Nephron (organoid): ENCODE results near the gene TEX53.

ENCODE experiments used
- H3K27ac Mint-ChIP-seq, 3 experiments: 2 replicates each; pipeline ENCODE4 v1.8.0; 2020; ENCODE audit warnings: mixed read lengths in 3 of 3, mild to moderate bottlenecking in 2 of 3, moderate library complexity in 1 of 3
- H3K27me3 Mint-ChIP-seq: 2 replicates; pipeline ENCODE4 v1.8.0; 2021; ENCODE audit warnings: low read depth, mild to moderate bottlenecking, moderate library complexity, mixed read lengths
- H3K36me3 Mint-ChIP-seq: 2 replicates; pipeline ENCODE4 v1.8.0; 2020; ENCODE audit warnings: low read depth, mixed read lengths
- H3K4me1 Mint-ChIP-seq: 2 replicates; pipeline ENCODE4 v1.8.0; 2020; ENCODE audit warnings: mixed read lengths
- H3K4me3 Mint-ChIP-seq, 3 experiments: 2 replicates each; pipeline ENCODE4 v1.8.0; 2020; ENCODE audit warnings: mild to moderate bottlenecking in 3 of 3, mixed read lengths in 3 of 3, moderate library complexity in 2 of 3
- H3K9me3 Mint-ChIP-seq: 2 replicates; pipeline ENCODE4 v1.8.0; 2020; ENCODE audit warnings: mixed read lengths
- TF ChIP-seq, protein P1 (sequence below), 3 experiments: fragments of 200-600 bp; sonication (generic); IDR thresholded peaks; one replicate each; pipeline ENCODE4 v1.5.0; 2021; ENCODE audit warnings: antibody characterized with exemption in 3 of 3; ENCODE audit not compliant: unreplicated experiment in 3 of 3

Gene TEX53

DNA sequence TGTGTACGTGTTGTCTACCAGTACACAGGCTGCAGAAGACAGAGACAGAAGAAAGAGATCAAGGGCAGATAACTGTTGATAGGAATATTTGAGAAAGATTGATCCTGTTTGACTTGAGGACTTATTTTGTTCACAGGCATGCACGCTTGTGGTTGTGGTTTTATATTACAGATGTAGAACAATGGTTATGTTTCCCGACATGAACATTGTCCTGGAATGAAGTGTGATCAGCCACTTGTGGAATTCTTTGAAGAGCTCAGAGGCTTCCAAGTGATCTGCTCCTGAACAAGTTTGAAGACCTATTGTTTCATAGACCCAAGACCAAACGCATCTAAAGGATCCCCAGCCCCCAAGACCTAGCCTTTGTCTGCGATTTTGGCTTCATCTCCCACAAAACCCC, 13.7 kb downstream of the TEX53 start:
- Mint-ChIP-seq H3K36me3 (peaks cover 39% of the 10 kb centered on the region), H3K4me3 (no peak overlapping the region), H3K4me1 (no peaks in the 10 kb centered on the region), H3K27ac (no peak overlapping the region), H3K27me3 (no peaks in the 10 kb centered on the region), H3K9me3 (peaks cover 7% of the 10 kb centered on the region)
- TF ChIP-seq, protein P1, sequence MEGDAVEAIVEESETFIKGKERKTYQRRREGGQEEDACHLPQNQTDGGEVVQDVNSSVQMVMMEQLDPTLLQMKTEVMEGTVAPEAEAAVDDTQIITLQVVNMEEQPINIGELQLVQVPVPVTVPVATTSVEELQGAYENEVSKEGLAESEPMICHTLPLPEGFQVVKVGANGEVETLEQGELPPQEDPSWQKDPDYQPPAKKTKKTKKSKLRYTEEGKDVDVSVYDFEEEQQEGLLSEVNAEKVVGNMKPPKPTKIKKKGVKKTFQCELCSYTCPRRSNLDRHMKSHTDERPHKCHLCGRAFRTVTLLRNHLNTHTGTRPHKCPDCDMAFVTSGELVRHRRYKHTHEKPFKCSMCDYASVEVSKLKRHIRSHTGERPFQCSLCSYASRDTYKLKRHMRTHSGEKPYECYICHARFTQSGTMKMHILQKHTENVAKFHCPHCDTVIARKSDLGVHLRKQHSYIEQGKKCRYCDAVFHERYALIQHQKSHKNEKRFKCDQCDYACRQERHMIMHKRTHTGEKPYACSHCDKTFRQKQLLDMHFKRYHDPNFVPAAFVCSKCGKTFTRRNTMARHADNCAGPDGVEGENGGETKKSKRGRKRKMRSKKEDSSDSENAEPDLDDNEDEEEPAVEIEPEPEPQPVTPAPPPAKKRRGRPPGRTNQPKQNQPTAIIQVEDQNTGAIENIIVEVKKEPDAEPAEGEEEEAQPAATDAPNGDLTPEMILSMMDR (IDR thresholded peaks at IDR 0.05; ENCODE audit: unreplicated experiment in 3 of 3): no peak

DNA sequence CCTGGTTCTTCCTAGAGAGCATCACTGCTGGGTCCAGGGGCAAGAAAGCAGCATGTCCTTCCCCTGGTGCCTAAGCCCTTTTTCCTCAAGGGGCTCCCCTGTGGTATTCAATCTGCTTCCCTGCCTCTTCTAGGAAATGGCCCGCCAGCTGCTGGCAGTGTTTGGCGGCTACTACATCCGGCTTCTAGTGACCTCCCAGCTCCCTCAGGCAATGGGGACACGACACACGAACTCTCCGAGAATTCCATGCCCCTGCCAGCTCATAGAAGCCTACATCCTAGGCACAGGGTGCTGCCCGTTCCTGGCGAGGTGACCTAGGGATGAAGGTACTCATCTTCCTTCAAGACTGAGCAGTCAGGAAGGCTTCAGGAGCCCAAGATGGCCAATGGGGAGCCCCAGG, 14.6 kb downstream of the TEX53 start:
- TF ChIP-seq, protein P1 (IDR thresholded peaks at IDR 0.05; ENCODE audit: unreplicated experiment in 3 of 3): no peak
- H3K36me3 Mint-ChIP-seq: peaks cover 41% of the 10 kb centered on the region
- no peaks in the 10 kb centered on the region for H3K27me3 Mint-ChIP-seq
- H3K9me3 Mint-ChIP-seq: peaks cover 7% of the 10 kb centered on the region
- no peak overlapping the region for H3K27ac Mint-ChIP-seq
- no peak overlapping the region for H3K4me3 Mint-ChIP-seq
- no peaks in the 10 kb centered on the region for H3K4me1 Mint-ChIP-seq

DNA sequence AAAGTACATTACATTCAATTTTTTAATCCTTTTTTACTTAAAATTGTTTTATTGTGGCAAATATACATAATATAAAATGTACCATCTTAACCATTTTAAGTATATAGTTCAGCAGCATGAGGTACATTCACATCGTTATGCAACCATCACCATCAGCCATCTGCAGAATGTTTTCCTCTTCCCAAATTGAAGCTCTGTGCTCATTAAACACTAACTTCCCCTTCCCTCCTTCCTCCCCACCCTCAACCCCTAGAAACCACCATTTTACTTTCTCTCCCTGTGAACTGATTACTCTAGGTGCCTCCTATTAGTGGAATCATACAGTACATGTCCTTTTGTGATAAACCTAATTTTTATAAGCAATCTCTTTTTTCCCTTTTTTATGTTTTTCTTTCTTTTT, 15.6 kb downstream of the TEX53 start:
- TF ChIP-seq, protein P1 (IDR thresholded peaks at IDR 0.05; ENCODE audit: unreplicated experiment in 3 of 3): no peak
- Mint-ChIP-seq H3K36me3 (peaks cover 34% of the 10 kb centered on the region), H3K4me1 (no peaks in the 10 kb centered on the region), H3K27ac (no peak overlapping the region), H3K9me3 (peaks cover 3% of the 10 kb centered on the region), H3K27me3 (no peaks in the 10 kb centered on the region), H3K4me3 (no peak overlapping the region)

DNA sequence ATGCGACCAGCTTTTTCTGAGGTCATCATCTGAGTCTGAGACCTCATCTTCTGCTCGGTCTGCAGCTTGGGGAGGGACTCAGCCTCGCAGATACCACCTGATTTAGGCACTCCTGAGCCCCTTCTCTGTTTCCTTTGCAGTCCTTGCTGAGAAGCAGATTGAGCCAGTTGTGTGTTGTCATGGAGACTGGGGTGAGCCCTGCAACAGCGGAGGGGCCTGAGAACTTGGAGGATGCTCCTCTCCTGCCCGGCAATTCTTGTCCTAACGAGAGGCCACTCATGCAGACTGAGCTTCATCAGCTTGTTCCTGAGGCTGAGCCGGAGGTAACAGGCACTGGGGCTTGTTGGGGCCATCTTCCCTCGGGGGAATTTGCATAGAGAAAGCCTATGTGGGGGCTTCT, 19.2 kb downstream of the TEX53 start:
- H3K4me1 Mint-ChIP-seq: no peaks in the 10 kb centered on the region
- no peak overlapping the region for H3K4me3 Mint-ChIP-seq
- TF ChIP-seq, protein P1 (IDR thresholded peaks at IDR 0.05; ENCODE audit: unreplicated experiment in 3 of 3): no peak
- H3K27me3 Mint-ChIP-seq: no peaks in the 10 kb centered on the region
- no peak overlapping the region for H3K27ac Mint-ChIP-seq
- H3K36me3 Mint-ChIP-seq: peaks cover 22% of the 10 kb centered on the region
- no peaks in the 10 kb centered on the region for H3K9me3 Mint-ChIP-seq

DNA sequence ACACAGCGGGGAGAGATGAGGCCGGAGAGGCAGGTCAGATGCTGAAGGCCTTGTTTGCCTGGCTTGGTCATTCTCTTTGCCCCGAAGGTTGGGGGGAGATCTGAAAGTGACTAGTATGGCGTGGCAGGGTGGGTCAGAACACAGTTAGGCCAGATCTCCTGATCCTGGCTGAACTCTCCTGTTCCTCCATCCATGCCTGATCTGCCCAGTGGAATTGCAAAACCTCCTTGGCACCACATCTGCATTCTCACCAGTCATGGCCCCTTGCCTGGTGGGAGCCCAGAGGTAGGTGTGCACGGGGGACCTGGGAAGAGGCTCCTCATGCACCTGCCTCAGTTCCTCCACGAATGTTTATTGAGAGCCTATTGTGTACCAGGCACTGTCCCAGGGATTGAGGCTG, 23.2 kb downstream of the TEX53 start:
- TF ChIP-seq, protein P1 (IDR thresholded peaks at IDR 0.05; ENCODE audit: unreplicated experiment in 3 of 3): no peak
- peaks cover 25% of the 10 kb centered on the region for H3K36me3 Mint-ChIP-seq
- no peaks in the 10 kb centered on the region for H3K4me1 Mint-ChIP-seq
- H3K4me3 Mint-ChIP-seq: no peak overlapping the region
- no peak overlapping the region for H3K27ac Mint-ChIP-seq
- H3K27me3 Mint-ChIP-seq: no peaks in the 10 kb centered on the region
- no peaks in the 10 kb centered on the region for H3K9me3 Mint-ChIP-seq

DNA sequence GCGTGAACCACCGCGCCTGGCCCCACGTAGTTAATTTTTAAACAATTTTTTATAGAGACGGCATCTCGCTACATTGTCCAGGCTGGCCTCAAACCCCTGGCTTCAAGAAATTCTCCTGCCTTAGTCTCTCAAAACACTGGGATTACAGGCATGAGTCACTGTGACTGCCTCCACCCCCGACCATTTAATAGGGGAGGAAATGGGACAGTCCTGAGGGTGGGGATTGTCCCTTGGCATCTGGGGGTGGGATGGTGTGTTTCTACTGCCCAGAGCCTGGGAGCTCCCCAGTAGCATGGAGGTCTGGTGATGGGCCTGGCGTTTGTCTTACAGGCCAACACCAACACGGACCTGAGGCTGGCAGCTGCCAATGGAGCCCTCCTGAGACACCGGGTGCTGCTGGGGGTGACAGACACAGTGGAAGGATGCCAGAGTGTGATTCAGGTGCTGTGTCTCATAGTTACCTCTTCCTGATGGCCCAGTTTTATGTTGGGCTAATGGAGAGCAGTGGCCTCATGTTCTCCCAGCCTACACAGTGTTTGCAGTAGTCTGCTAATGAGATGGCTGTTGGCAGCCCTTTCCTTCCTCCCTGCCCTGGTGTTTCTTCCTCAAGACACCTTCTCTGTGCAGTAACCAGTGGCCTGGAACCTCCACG, 24.0 kb downstream of the TEX53 start:
- Mint-ChIP-seq H3K36me3 (peaks cover 21% of the 10 kb centered on the region), H3K27ac (no peak overlapping the region), H3K4me3 (no peak overlapping the region), H3K9me3 (no peaks in the 10 kb centered on the region), H3K4me1 (no peaks in the 10 kb centered on the region), H3K27me3 (no peaks in the 10 kb centered on the region)
- TF ChIP-seq, protein P1 (IDR thresholded peaks at IDR 0.05; ENCODE audit: unreplicated experiment in 3 of 3): no peak
